H1 (cell line): ENCODE measurements around the gene TMEM132A. TPM values are rescaled to one million over a fixed set of nuclear protein-coding genes. Genes with fewer than 3 reads are reported as not detected.

ENCODE experiments used
- BRCA1 ChIP-seq: IDR thresholded peaks from 2 replicates; pipeline ENCODE4 v1.6.1; 2012; ENCODE audit warnings: low read depth, low read length, improper control_type of control experiment
- CHD7 ChIP-seq: fragments of 300-600 bp; sonication (generic); IDR thresholded peaks from 2 replicates; pipeline ENCODE4 v1.7.1; 2012; ENCODE audit warnings: low read length, moderate library complexity, mild to moderate bottlenecking, inconsistent platforms; ENCODE audit not compliant: insufficient replicate concordance
- GABPA ChIP-seq: IDR thresholded peaks from 2 replicates; pipeline ENCODE4 v1.6.1; 2011; ENCODE audit warnings: mild to moderate bottlenecking, low read length, moderate library complexity, borderline replicate concordance; ENCODE audit not compliant: insufficient read depth
- HDAC6 ChIP-seq: IDR thresholded peaks from one replicate; pipeline ENCODE4 v1.7.1; 2012; ENCODE audit warnings: low read depth, mild to moderate bottlenecking, inconsistent platforms, low read length, moderate library complexity
- JUN ChIP-seq: IDR thresholded peaks from 2 replicates; pipeline ENCODE4 v1.6.1; 2011; ENCODE audit warnings: low read depth, mild to moderate bottlenecking, improper control_type of control experiment, low read length
- KDM1A ChIP-seq: fragments of 200-600, 300-600 bp; sonication (generic); IDR thresholded peaks from 2 replicates; pipeline ENCODE4 v1.7.1; 2016; ENCODE audit warnings: mild to moderate bottlenecking, low read length, borderline replicate concordance
- NANOG ChIP-seq: IDR thresholded peaks from 2 replicates; pipeline ENCODE4 v1.6.1; 2011; ENCODE audit warnings: low read length, low read depth, mild to moderate bottlenecking, inconsistent platforms; ENCODE audit not compliant: insufficient read depth, poor library complexity, severe bottlenecking
- RFX5 ChIP-seq: IDR thresholded peaks from 2 replicates; pipeline ENCODE4 v1.6.1; 2011; ENCODE audit warnings: low read depth, low read length, improper control_type of control experiment, borderline replicate concordance
- SAP30 ChIP-seq: fragments of 300-600 bp; sonication (generic); IDR thresholded peaks from 2 replicates; pipeline ENCODE4 v1.7.1; 2012; ENCODE audit warnings: low read length, moderate library complexity, mild to moderate bottlenecking, inconsistent platforms; ENCODE audit not compliant: insufficient read depth, insufficient replicate concordance
- SIN3A ChIP-seq, 2 experiments: IDR thresholded peaks in 1 of 2; conservative IDR thresholded peaks in 1 of 2; 2 replicates each; pipeline ENCODE4 v1.6.1; 2011 to 2012; ENCODE audit warnings: low read length in 2 of 2, improper control_type of control experiment in 1 of 2, low read depth in 1 of 2, mild to moderate bottlenecking in 1 of 2
- SP2 ChIP-seq: IDR thresholded peaks from 2 replicates; pipeline ENCODE4 v1.6.1; 2012; ENCODE audit warnings: mild to moderate bottlenecking, low read length, inconsistent platforms
- SRF ChIP-seq: IDR thresholded peaks from 2 replicates; pipeline ENCODE4 v1.6.1; 2011; ENCODE audit warnings: mild to moderate bottlenecking, low read depth, low read length, moderate library complexity
- polyA plus RNA-seq, 7 experiments: library from polyadenylated mRNA; depleted of rRNA in 3 of 7; stranded (reverse) in 5 of 7; unstranded in 2 of 7; fragments of >200 nt in 5 of 7; fragments of 200-250 nt in 2 of 7; gene quantifications; 1 replicate in 5 of 7; 2 replicates in 1 of 7; 4 replicates in 1 of 7; pipeline versions ENCODE4 v1.2.1 to v1.2.3, GENCODE V29; 2011 to 2013; ENCODE audit warnings: missing spikeins in 2 of 7, mixed read lengths in 2 of 7
- total RNA-seq: library from RNA; stranded (reverse); fragmentation: NEBNext Ultra II Directional; extraction: Animal tissue kit (Norgen Biotek cat#: 25700); gene quantifications from 2 replicates; pipeline ENCODE4 v1.2.1, GENCODE V29; 2021

TMEM132A gene
- total and polyA plus RNA-seq, 2 of the 8 experiments (the other 6 are each of a cell fraction or from before 2014, with no cell fraction given) = 46.6 to 97.9 TPM

- no peak for TF ChIP-seq CHD7
- TF ChIP-seq SRF = no peak
- TF ChIP-seq BRCA1 = no peak
- no peak for TF ChIP-seq KDM1A
- no peak for TF ChIP-seq HDAC6
- no peak for TF ChIP-seq SP2
- no peak for TF ChIP-seq JUN
- no peak for TF ChIP-seq SIN3A (conservative IDR thresholded peaks at IDR 0.05 in 1 of 2, IDR thresholded peaks at IDR 0.05 in 1 of 2; ENCODE audit: low read depth in 1 of 2, low read length in 2 of 2)
- TF ChIP-seq GABPA = no peak
- TF ChIP-seq NANOG = no peak
- TF ChIP-seq SAP30 = no peak
- no peak for TF ChIP-seq RFX5
Measured at GRCh38 chr11:60951606-60951903, 27.3 kb downstream of the TMEM132A start (continued).
